Keratinocyte (primary cell): Measurements from ENCODE around the gene CLSTN2.

Source experiments
- CTCF ChIP-seq, 3 experiments: IDR thresholded peaks in 1 of 3; conservative IDR thresholded peaks in 1 of 3; optimal IDR thresholded peaks in 1 of 3; 2 replicates in 2 of 3; 3 replicates in 1 of 3; pipeline versions ENCODE3 to v1.5.1; 2011; ENCODE audit warnings: low read length in 3 of 3, mild to moderate bottlenecking in 3 of 3, moderate library complexity in 2 of 3, control low read depth in 1 of 3, inconsistent platforms in 1 of 3; ENCODE audit not compliant: insufficient read depth in 2 of 3; ENCODE audit errors: extremely low read depth in 1 of 3
- EZH2 ChIP-seq: IDR thresholded peaks from one replicate; pipeline ENCODE4 v1.6.1; 2012; ENCODE audit warnings: inconsistent platforms, mild to moderate bottlenecking, low read length, moderate library complexity

DNA sequence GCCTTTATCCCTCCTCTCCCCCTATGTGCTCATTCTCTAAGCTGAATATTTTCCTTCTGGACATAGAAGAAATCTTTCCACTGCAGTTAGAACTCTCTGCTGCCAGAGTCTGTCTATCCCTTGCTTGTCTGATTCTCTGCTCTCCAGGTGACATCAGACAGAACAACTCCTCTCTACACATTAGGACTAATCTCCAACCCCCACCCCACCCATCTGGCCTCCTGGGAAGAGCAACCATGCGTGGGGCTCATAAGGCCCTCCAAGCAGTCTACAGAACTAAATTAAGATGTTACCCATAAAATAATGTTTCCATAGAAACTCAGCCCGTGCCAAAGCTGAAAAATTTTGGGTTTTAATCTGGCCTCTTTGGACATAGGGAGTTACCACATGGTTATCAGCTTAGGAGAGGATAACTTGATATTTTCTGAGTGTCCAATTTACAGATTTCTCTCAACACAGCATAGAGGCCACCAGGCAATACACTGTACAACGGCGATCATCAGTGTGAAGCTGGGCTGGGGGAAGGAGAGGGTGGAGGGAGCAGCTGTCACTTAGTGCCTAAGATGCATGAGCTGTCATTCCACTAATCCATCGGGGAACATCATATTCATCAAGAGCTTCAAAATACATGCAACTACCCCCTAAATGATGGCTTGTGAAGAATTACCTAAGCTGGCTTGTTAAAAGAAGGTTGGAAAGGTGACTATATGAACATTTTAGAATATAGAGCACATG lies 199.4 kb downstream of the CLSTN2 start:
- TF ChIP-seq CTCF (optimal IDR thresholded peaks at IDR 0.05 in 1 of 3, IDR thresholded peaks at IDR 0.05 in 1 of 3, conservative IDR thresholded peaks at IDR 0.05 in 1 of 3; ENCODE audit: extremely low read depth in 1 of 3, insufficient read depth in 2 of 3, low read length in 3 of 3) (no peak), EZH2 (no peak)
